Middle frontal gyrus (tissue), 1 donor: Measurements from ENCODE around the gene ADAMTS12.

Experiments used
- DNase-seq: peaks from one replicate; pipeline ENCODE4 v3.0.0-alpha.2; 2015; ENCODE audit warnings: low spot score; ENCODE audit errors: extremely low spot score

The ADAMTS12 gene

GRCh38 chr5:33480876-33481275 is 410.9 kb downstream of the ADAMTS12 start:
- DNase-seq: no peak

DNA sequence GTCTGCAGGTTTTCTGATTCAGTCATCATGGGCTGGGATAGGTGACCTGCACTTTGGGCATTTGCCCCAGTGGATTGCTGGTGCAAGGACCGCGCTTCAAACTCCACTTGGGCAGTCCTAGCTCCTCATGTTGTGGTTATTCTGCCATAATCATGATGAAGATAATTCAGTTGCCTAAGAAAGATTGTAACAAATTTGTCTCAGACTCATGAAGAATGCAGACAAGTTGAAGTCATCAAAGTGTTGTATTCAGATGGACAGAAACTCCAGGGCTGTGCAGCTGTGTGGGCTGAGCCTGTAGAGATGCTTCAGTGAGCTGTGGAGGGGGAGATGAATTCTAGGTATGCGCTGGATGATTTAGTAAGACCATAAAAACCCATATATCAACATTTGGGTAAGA is 412.5 kb downstream of the ADAMTS12 start:
- DNase-seq: no peak

GRCh38 chr5:33477816-33478215 is 414.0 kb downstream of the ADAMTS12 start:
- no peak for DNase-seq

DNA sequence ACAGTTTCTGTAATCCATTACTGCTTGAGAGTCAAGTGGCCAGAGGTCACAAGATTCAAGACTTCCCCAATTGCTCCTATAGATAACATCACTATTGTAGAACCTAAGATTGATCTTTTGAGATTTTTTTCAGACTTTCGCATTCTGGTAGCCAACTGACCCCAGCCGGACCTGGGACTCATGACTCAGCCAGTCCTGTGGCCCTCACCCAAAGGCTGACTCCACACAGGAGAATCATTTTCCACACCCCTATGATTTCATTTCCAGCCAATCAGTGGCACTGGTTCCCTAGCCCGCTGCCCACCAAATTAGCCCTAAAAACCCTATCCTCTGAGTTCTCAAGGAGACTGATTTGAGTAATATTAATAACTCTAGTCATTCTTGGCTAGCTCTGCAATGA is 414.8 kb downstream of the ADAMTS12 start:
- DNase-seq: no peak

- DNase-seq: no peak
Observed at GRCh38 chr5:33475706-33476105, 416.1 kb downstream of the ADAMTS12 start.

- no peak for DNase-seq
Observed at GRCh38 chr5:33474931-33475499, 416.8 kb downstream of the ADAMTS12 start.

DNA sequence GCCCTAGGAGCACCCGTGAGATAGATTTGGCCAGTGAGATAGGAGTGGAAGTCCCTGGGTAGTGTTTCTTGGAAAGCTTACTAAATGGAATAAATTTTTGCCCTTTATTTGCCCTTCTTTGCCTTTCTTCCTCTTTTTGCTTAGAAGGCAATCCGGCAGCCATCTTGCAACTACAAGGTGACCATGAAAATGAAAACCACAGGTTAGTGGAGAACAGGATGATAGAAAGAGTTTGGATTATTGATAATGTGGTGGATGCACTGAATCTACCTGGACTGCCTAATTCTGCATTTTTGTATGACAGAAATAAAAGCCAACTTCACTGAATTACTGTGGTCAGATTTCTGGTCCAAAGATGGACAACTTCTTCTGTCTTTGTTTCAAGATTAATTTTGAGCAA is 417.8 kb downstream of the ADAMTS12 start:
- no peak for DNase-seq
